H9 (cell line): ENCODE measurements around the gene KCNH2. TPM values are rescaled to one million over a fixed set of nuclear protein-coding genes. Genes with fewer than 3 reads are reported as not detected.

ENCODE experiments used
- DNase-seq: peaks from one replicate; pipeline ENCODE4 v3.0.0-alpha.2; 2017
- H2AFZ ChIP-seq: one replicate; pipeline ENCODE4 v1.6.1; 2013; ENCODE audit warnings: mild to moderate bottlenecking, low read length, control low read depth, moderate library complexity
- H2AK5ac ChIP-seq: 2 replicates; pipeline ENCODE4 v1.6.1; 2013; ENCODE audit warnings: low read length, control low read depth, mixed read lengths; ENCODE audit not compliant: insufficient read length
- H2BK120ac ChIP-seq: one replicate; pipeline ENCODE4 v1.6.1; 2013; ENCODE audit warnings: low read depth, mild to moderate bottlenecking, low read length, control low read depth, inconsistent platforms; ENCODE audit not compliant: poor library complexity, severe bottlenecking
- H2BK12ac ChIP-seq: 2 replicates; pipeline ENCODE4 v1.6.1; 2013; ENCODE audit warnings: low read length, control low read depth, mixed read lengths, low read depth; ENCODE audit not compliant: insufficient read length
- H2BK15ac ChIP-seq: 2 replicates; pipeline ENCODE4 v1.6.1; 2013; ENCODE audit warnings: low read depth, low read length, control low read depth
- H2BK20ac ChIP-seq: one replicate; pipeline ENCODE4 v1.6.1; 2013; ENCODE audit warnings: low read depth, mild to moderate bottlenecking, low read length, control low read depth, inconsistent platforms; ENCODE audit not compliant: poor library complexity, severe bottlenecking
- H2BK5ac ChIP-seq: 2 replicates; pipeline ENCODE4 v1.6.1; 2013; ENCODE audit warnings: low read length, control low read depth, mixed read lengths; ENCODE audit not compliant: insufficient read length
- H3K14ac ChIP-seq: 2 replicates; pipeline ENCODE4 v1.6.1; 2013; ENCODE audit warnings: low read length, control low read depth; ENCODE audit not compliant: insufficient read depth
- H3K18ac ChIP-seq: 2 replicates; pipeline ENCODE4 v1.6.1; 2013; ENCODE audit warnings: low read depth, mild to moderate bottlenecking, mixed read lengths, low read length, control low read depth; ENCODE audit not compliant: insufficient read length
- H3K23ac ChIP-seq: 2 replicates; pipeline ENCODE4 v1.6.1; 2013; ENCODE audit warnings: low read length, control low read depth, mixed read lengths, low read depth; ENCODE audit not compliant: insufficient read length
- H3K23me2 ChIP-seq: 2 replicates; pipeline ENCODE4 v1.6.1; 2013; ENCODE audit warnings: low read depth, mild to moderate bottlenecking, mixed read lengths, low read length, control low read depth; ENCODE audit not compliant: insufficient read length, poor library complexity, severe bottlenecking
- H3K27ac ChIP-seq: 2 replicates; pipeline ENCODE4 v1.5.1; 2013; ENCODE audit warnings: low read length, control low read depth, mixed read lengths, low read depth; ENCODE audit not compliant: insufficient read length
- H3K27me3 ChIP-seq: 2 replicates; pipeline ENCODE4 v1.6.1; 2013; ENCODE audit warnings: low read length, control low read depth, inconsistent platforms; ENCODE audit not compliant: insufficient read depth
- H3K4ac ChIP-seq: 2 replicates; pipeline ENCODE4 v1.6.1; 2013; ENCODE audit warnings: low read depth, mild to moderate bottlenecking, control low read depth, inconsistent platforms, low read length, moderate library complexity
- H3K4me1 ChIP-seq: 2 replicates; pipeline ENCODE4 v1.6.1; 2013; ENCODE audit warnings: low read length, control low read depth, inconsistent platforms; ENCODE audit not compliant: insufficient read depth
- H3K4me2 ChIP-seq: 2 replicates; pipeline ENCODE4 v1.6.1; 2013; ENCODE audit warnings: low read length, control low read depth, mixed read lengths; ENCODE audit not compliant: insufficient read length, insufficient read depth
- H3K56ac ChIP-seq: 2 replicates; pipeline ENCODE4 v1.6.1; 2013; ENCODE audit warnings: low read depth, mild to moderate bottlenecking, mixed read lengths, low read length, control low read depth; ENCODE audit not compliant: insufficient read length
- H3K79me1 ChIP-seq: 2 replicates; pipeline ENCODE4 v1.6.1; 2013; ENCODE audit warnings: low read depth, mild to moderate bottlenecking, moderate library complexity, low read length, control low read depth, inconsistent platforms; ENCODE audit not compliant: insufficient read depth, poor library complexity, severe bottlenecking
- H3K79me2 ChIP-seq: 2 replicates; pipeline ENCODE4 v1.6.1; 2013; ENCODE audit warnings: low read length, control low read depth, inconsistent platforms; ENCODE audit not compliant: insufficient read depth
- H3K9ac ChIP-seq: 2 replicates; pipeline ENCODE4 v1.6.1; 2013; ENCODE audit warnings: low read length, control low read depth, mixed read lengths; ENCODE audit not compliant: insufficient read length; ENCODE audit errors: extremely low read depth
- H3K9me3 ChIP-seq: one replicate; pipeline ENCODE4 v1.6.1; 2013; ENCODE audit warnings: low read depth, low read length, inconsistent platforms; ENCODE audit not compliant: control insufficient read depth
- H3T11ph ChIP-seq: one replicate; pipeline ENCODE4 v1.6.1; 2013; ENCODE audit warnings: mild to moderate bottlenecking, low read length, control low read depth, inconsistent platforms
- H4K20me1 ChIP-seq: one replicate; pipeline ENCODE4 v1.6.1; 2013; ENCODE audit not compliant: control insufficient read depth, insufficient read length, insufficient read depth
- H4K5ac ChIP-seq: 2 replicates; pipeline ENCODE4 v1.6.1; 2013; ENCODE audit warnings: low read depth, mild to moderate bottlenecking, mixed read lengths, low read length, control low read depth; ENCODE audit not compliant: insufficient read length
- H4K8ac ChIP-seq: replicated peaks from 2 replicates; pipeline ENCODE4 v1.6.1; 2013; ENCODE audit warnings: low read length, control low read depth, mixed read lengths, low read depth; ENCODE audit not compliant: insufficient read length
- H4K91ac ChIP-seq: 2 replicates; pipeline ENCODE4 v1.6.1; 2013; ENCODE audit warnings: low read depth, mild to moderate bottlenecking, moderate library complexity, mixed read lengths, low read length, control low read depth; ENCODE audit not compliant: insufficient read length
- H3K27ac Mint-ChIP-seq, 3 experiments: 2 replicates in 2 of 3; 3 replicates in 1 of 3; pipeline ENCODE4 v1.8.0; 2020 to 2021; ENCODE audit warnings: mixed read lengths in 3 of 3, mild to moderate bottlenecking in 1 of 3, moderate library complexity in 1 of 3
- H3K27me3 Mint-ChIP-seq: 2 replicates; pipeline ENCODE4 v1.8.0; 2021; ENCODE audit warnings: low read depth, mild to moderate bottlenecking, moderate library complexity, mixed read lengths
- H3K36me3 Mint-ChIP-seq, 3 experiments: 2 replicates in 2 of 3; 3 replicates in 1 of 3; pipeline ENCODE4 v1.8.0; 2020 to 2021; ENCODE audit warnings: low read depth in 3 of 3, mixed read lengths in 3 of 3; ENCODE audit not compliant: insufficient read depth in 1 of 3
- H3K4me1 Mint-ChIP-seq, 2 experiments: 2 replicates each; pipeline ENCODE4 v1.8.0; 2020; ENCODE audit warnings: mixed read lengths in 2 of 2
- H3K4me3 Mint-ChIP-seq, 2 experiments: 2 replicates in 1 of 2; 3 replicates in 1 of 2; pipeline ENCODE4 v1.8.0; 2020 to 2021; ENCODE audit warnings: mild to moderate bottlenecking in 2 of 2, mixed read lengths in 2 of 2, moderate library complexity in 1 of 2
- H3K9me3 Mint-ChIP-seq, 2 experiments: 2 replicates in 1 of 2; 3 replicates in 1 of 2; pipeline ENCODE4 v1.8.0; 2020; ENCODE audit warnings: mild to moderate bottlenecking in 2 of 2, mixed read lengths in 2 of 2, moderate library complexity in 1 of 2
- WGBS: extraction: QIAGEN DNeasy Blood & Tissue Kit; methylation state at CpG from one replicate; pipeline ENCODE4 v1.1.7; 2013; ENCODE audit warnings: missing lambda C conversion rate, low lambda C conversion rate, mixed read lengths; ENCODE audit not compliant: insufficient read length; ENCODE audit errors: extremely low coverage; 5-methylcytosine and 5-hydroxymethylcytosine counted together
- total RNA-seq: library from RNA; stranded (reverse); gene quantifications from 2 replicates; pipeline ENCODE4 v1.2.1, GENCODE V29; 2021
- TF ChIP-seq, protein P1 (sequence below): fragments of 200-600 bp; sonication (generic); conservative IDR thresholded peaks from 3 replicates; pipeline ENCODE4 v1.8.0; 2021; ENCODE audit warnings: antibody characterized with exemption, mild to moderate bottlenecking

Gene KCNH2
- total RNA-seq, 1 experiment from 2014 or later = 4.5 TPM

DNA sequence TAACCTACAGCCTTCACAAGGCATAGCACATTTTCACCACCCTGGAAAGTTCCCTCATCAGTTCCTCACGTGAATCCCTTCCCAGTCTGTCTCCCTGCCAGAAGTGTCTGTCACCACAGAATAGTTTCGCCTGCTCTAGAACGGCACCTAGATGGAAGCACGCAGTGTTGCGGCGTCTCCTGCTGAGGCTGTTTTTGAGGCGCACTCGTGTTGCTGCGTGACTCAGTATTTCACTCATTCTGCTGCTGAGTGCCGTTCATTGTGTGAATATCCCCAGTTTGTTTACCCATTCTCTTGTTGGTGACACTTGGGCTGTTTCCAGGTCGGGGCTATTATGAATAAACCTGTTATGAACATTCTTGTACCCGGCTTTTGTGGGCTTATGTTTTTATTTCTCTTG, 25.5 kb upstream of the KCNH2 start:
- no peaks in the 10 kb centered on the region for H3K4me1 ChIP-seq
- H2BK12ac ChIP-seq = no peak overlapping the region
- no peak overlapping the region for H3K23ac ChIP-seq
- H3K23me2 ChIP-seq = peaks cover 4% of the 10 kb centered on the region
- H2AFZ ChIP-seq = no peak overlapping the region
- no peak overlapping the region for H2BK120ac ChIP-seq
- H3K18ac ChIP-seq = no peak overlapping the region
- H3K79me2 ChIP-seq = no peaks in the 10 kb centered on the region
- peaks cover 0 to 14% of the 10 kb centered on the region in 2 experiments for H3K4me1 Mint-ChIP-seq
- no peak overlapping the region for H3K4ac ChIP-seq
- TF ChIP-seq, protein P1, sequence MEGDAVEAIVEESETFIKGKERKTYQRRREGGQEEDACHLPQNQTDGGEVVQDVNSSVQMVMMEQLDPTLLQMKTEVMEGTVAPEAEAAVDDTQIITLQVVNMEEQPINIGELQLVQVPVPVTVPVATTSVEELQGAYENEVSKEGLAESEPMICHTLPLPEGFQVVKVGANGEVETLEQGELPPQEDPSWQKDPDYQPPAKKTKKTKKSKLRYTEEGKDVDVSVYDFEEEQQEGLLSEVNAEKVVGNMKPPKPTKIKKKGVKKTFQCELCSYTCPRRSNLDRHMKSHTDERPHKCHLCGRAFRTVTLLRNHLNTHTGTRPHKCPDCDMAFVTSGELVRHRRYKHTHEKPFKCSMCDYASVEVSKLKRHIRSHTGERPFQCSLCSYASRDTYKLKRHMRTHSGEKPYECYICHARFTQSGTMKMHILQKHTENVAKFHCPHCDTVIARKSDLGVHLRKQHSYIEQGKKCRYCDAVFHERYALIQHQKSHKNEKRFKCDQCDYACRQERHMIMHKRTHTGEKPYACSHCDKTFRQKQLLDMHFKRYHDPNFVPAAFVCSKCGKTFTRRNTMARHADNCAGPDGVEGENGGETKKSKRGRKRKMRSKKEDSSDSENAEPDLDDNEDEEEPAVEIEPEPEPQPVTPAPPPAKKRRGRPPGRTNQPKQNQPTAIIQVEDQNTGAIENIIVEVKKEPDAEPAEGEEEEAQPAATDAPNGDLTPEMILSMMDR = no peak
- no peak overlapping the region for H4K5ac ChIP-seq
- H3K27ac ChIP-seq = no peak overlapping the region
- no CpG with 5 or more reads among the region's 12 CpGs for WGBS
- H3K36me3 Mint-ChIP-seq = peaks cover 0 to 3% (median 0%) of the 10 kb centered on the region in 3 experiments; a peak in 1 of 7 replicates
- no peaks in the 10 kb centered on the region for H3K9me3 Mint-ChIP-seq
- no peak overlapping the region for H3T11ph ChIP-seq
- H4K8ac ChIP-seq = no peak overlapping the region
- no peak overlapping the region for H3K56ac ChIP-seq
- H3K4me3 Mint-ChIP-seq = no peak overlapping the region
- H3K27me3 ChIP-seq = no peaks in the 10 kb centered on the region
- no peak overlapping the region for H2BK20ac ChIP-seq
- H3K27ac Mint-ChIP-seq = no peak overlapping the region
- no peak for DNase-seq
- H2AK5ac ChIP-seq = no peak overlapping the region
- H2BK5ac ChIP-seq = no peak overlapping the region
- no peaks in the 10 kb centered on the region for H3K79me1 ChIP-seq
- H3K14ac ChIP-seq = no peak overlapping the region; the same call in 1 of the 2 replicates
- H4K91ac ChIP-seq = no peak overlapping the region
- no peak overlapping the region for H2BK15ac ChIP-seq
- H3K27me3 Mint-ChIP-seq = peaks cover 1% of the 10 kb centered on the region
- no peak overlapping the region for H3K4me2 ChIP-seq
- no peaks in the 10 kb centered on the region for H3K9me3 ChIP-seq
- no peaks in the 10 kb centered on the region for H4K20me1 ChIP-seq
- no peak overlapping the region for H3K9ac ChIP-seq
